Measurements from ENCODE around the gene C1orf226. TPM values are rescaled to one million over a fixed set of nuclear protein-coding genes. Genes with fewer than 3 reads are reported as not detected.

Gene C1orf226
- total and polyA plus RNA-seq, 9 of the 15 experiments (the other 6 are each of a cell fraction or from before 2014, with no cell fraction given) = 0.10 to 1.4 (median 0.47) TPM

DNA sequence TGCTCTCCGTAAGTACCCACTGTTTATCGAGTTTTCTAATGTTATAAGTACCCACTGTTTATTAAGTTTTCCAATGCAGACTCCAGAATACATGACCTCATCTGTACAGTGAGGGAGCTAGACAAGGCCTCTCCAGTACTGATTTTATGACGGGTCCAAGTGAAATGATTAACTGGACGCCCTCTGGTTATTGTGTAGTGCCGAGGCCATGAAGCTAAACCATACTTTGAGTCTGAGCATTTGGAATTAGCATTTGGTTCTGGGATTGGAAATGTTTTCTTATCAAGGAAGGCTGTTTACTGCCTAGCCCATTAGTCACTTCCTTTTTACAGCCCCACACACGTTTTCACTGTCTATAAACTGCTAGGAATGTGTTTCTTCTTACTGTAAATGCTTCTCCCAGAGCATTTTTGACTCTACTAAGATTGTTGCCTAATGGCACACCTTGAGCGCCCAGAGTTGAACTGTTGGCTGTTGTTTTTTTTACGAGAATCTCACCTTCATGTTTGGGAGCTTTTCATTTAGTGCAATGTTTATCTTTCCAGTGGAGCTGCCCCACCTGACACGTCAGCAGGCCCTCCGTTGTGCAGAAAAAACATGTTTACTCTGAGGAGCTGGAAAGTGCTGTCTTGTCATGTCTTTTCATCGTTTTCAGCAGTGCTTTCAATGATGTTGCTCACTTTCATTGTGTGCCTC is 31.7 kb upstream of the C1orf226 start (continued):
- TF ChIP-seq, protein P1, sequence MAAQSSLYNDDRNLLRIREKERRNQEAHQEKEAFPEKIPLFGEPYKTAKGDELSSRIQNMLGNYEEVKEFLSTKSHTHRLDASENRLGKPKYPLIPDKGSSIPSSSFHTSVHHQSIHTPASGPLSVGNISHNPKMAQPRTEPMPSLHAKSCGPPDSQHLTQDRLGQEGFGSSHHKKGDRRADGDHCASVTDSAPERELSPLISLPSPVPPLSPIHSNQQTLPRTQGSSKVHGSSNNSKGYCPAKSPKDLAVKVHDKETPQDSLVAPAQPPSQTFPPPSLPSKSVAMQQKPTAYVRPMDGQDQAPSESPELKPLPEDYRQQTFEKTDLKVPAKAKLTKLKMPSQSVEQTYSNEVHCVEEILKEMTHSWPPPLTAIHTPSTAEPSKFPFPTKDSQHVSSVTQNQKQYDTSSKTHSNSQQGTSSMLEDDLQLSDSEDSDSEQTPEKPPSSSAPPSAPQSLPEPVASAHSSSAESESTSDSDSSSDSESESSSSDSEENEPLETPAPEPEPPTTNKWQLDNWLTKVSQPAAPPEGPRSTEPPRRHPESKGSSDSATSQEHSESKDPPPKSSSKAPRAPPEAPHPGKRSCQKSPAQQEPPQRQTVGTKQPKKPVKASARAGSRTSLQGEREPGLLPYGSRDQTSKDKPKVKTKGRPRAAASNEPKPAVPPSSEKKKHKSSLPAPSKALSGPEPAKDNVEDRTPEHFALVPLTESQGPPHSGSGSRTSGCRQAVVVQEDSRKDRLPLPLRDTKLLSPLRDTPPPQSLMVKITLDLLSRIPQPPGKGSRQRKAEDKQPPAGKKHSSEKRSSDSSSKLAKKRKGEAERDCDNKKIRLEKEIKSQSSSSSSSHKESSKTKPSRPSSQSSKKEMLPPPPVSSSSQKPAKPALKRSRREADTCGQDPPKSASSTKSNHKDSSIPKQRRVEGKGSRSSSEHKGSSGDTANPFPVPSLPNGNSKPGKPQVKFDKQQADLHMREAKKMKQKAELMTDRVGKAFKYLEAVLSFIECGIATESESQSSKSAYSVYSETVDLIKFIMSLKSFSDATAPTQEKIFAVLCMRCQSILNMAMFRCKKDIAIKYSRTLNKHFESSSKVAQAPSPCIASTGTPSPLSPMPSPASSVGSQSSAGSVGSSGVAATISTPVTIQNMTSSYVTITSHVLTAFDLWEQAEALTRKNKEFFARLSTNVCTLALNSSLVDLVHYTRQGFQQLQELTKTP (IDR thresholded peaks at IDR 0.05; ENCODE audit: low read depth in 1 of 2, partially characterized antibody in 2 of 2) = no peak
- TF ChIP-seq CBFB (CRISPR knock-in tag; IDR thresholded peaks at IDR 0.05) = no peak
- TF ChIP-seq JUNB (CRISPR knock-in tag; conservative IDR thresholded peaks at IDR 0.05) = no peak
- no peak for TF ChIP-seq CUX1 (CRISPR knock-in tag; IDR thresholded peaks at IDR 0.05)
- TF ChIP-seq CHAMP1 (IDR thresholded peaks at IDR 0.05) = no peak
- TF ChIP-seq SIN3B (IDR thresholded peaks at IDR 0.05; ENCODE audit: low read depth) = no peak
- peak; percentile 85 for TF ChIP-seq SPI1 (IDR thresholded peaks at IDR 0.05; ENCODE audit: borderline replicate concordance, low read depth, low read length)
- TF ChIP-seq FOXK2 (conservative IDR thresholded peaks at IDR 0.05 in 1 of 2, IDR thresholded peaks at IDR 0.05 in 1 of 2; ENCODE audit: low read depth in 2 of 2) = peak; percentile 46 to 59; a peak in 2 of 4 replicates
- TF ChIP-seq ATF7 (IDR thresholded peaks at IDR 0.05) = peak; percentile 26; the same call in 1 of the 2 replicates
- TF ChIP-seq, protein P2, sequence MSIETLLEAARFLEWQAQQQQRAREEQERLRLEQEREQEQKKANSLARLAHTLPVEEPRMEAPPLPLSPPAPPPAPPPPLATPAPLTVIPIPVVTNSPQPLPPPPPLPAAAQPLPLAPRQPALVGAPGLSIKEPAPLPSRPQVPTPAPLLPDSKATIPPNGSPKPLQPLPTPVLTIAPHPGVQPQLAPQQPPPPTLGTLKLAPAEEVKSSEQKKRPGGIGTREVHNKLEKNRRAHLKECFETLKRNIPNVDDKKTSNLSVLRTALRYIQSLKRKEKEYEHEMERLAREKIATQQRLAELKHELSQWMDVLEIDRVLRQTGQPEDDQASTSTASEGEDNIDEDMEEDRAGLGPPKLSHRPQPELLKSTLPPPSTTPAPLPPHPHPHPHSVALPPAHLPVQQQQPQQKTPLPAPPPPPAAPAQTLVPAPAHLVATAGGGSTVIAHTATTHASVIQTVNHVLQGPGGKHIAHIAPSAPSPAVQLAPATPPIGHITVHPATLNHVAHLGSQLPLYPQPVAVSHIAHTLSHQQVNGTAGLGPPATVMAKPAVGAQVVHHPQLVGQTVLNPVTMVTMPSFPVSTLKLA (conservative IDR thresholded peaks at IDR 0.05) = peak in 1 of 2 experiments; percentile 33; a peak in 1 of 4 replicates
